GM19395 (cell line): ENCODE data around the gene AZU1.
"Not testable (repeated sequence)": the region's sequence is repeated elsewhere in the genome, so short reads cannot be mapped to it uniquely, and the experiment has no call there.

Experiments used
- ATAC-seq: cut with Tn5 transposase; IDR thresholded peaks from one replicate; pipeline ENCODE4 v1.9.1; 2021; ENCODE audit warnings: mild to moderate bottlenecking, moderate library complexity; ENCODE audit not compliant: unreplicated experiment

The AZU1 gene

GRCh38 chr19:807627-808422, 19.8 kb upstream of the AZU1 start:
- ATAC-seq, result no peak

DNA sequence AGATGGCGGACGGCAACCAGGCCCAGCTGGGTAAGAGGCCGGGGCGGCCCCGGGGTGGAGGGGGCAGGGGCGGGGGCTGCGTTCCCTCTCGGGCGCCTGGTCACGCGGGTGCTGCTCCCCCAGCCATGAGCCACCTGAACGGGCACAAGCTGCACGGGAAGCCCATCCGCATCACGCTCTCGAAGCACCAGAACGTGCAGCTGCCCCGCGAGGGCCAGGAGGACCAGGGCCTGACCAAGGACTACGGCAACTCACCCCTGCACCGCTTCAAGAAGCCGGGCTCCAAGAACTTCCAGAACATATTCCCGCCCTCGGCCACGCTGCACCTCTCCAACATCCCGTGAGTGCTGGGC, 19.2 kb upstream of the AZU1 start:
- ATAC-seq, result no peak

DNA sequence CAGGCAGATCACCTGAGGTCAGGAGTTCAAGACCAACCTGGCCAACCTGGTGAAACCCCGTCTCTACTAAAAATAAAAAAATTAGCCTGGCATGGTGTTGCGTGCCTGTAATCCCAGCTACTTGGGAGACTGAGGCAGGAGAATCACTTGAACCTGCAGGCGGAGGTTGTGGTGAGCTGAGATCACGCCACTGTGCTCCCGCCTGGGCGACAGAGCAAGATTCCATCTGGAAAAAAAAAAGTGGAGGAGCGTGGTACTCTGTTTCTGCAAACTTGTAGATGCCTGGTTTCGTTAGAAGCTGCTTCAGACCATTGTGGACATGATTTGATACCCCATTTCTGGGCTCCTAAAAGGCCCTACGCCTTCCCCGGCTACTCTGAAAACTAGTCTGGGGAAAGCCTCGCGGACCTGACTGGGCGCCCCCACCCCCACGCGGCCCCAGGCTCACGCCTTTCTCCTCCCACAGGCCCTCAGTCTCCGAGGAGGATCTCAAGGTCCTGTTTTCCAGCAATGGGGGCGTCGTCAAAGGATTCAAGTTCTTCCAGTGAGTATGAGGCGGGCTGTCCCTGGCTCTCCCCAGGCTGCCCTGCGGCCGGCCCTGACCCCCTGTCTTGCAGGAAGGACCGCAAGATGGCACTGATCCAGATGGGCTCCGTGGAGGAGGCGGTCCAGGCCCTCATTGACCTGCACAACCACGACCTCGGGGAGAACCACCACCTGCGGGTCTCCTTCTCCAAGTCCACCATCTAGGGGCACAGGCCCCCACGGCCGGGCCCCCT, 17.4 kb upstream of the AZU1 start:
- no peak for ATAC-seq

GRCh38 chr19:810883-811489, 16.7 kb upstream of the AZU1 start:
- ATAC-seq, result no peak

DNA sequence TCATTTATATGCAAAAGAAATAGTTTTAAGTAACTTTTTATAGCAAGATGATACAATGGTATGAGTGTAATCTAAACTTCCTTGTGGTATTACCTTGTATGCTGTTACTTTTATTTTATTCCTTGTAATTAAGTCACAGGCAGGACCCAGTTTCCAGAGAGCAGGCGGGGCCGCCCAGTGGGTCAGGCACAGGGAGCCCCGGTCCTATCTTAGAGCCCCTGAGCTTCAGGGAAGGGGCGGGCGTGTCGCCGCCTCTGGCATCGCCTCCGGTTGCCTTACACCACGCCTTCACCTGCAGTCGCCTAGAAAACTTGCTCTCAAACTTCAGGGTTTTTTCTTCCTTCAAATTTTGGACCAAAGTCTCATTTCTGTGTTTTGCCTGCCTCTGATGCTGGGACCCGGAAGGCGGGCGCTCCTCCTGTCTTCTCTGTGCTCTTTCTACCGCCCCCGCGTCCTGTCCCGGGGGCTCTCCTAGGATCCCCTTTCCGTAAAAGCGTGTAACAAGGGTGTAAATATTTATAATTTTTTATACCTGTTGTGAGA, 16.1 kb upstream of the AZU1 start:
- ATAC-seq, result no peak

GRCh38 chr19:812049-812746, 15.4 kb upstream of the AZU1 start:
- no peak for ATAC-seq

DNA sequence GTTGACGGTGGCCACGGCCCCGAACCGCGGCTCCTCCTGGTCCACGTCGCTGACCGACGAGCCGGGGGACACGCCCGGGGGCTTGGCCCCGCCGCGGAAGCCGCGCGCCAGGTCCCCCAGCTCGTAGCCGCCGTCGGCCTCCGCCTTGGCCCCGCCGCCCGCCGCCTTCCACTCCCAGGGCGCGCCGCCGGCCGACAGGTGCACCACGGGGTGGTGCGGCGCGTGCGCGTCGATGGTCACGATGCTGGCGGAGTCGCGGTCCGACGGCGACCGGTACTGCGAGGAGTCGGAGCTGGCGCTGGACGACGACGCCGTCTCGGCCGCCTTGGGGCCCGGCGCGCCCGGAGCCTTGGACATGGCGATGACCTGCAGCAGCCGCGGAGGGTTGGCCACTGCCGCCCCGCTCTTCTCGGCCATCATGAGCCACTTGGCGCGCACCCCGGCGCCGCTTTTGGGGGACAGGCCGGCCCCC, 14.9 kb upstream of the AZU1 start:
- ATAC-seq, result no peak

DNA sequence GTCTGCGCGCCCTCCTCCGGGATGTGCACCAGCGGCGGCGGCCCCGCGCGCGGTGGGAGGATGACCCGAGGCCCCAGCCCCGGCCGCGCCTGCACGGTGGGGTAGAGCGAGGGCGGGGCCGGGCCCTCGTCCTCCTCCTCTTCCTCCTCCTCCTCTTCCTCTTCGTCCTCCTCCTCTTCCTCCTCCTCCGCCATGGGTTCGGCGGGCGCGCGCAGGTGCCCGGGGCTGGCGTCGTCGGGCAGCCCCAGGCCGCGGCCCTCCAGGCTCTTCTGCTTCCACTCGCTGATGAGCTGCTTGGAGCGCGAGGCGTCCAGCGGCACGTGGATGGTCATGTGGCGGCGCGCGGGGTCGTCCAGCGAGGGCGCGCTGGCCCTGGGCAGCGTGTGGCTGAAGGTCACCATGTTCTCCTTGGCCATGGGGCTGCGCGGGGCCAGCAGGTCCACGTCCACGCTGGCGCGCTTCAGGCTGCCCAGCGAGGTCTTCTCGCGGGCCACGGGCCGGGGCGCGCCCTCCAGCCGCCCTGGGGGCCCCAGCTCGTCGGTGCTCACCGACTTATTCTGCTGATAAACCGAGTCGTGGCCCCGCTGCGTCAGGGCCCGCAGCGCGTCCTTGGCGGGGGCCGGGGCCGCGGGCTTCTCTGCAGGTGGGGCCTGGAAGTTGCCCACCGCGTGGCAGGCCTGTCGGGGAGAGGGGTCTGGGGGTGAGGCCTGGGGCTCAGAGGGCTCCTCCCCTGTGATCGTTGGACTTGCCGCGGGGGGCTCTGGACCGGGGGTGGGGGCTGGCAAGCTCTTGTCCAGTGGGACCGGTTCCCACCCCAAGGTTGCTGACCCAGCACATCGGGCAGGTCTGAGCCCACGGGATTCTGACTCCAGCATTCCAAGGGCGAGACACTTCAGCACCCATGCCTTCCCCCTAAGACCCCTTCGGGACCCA, 14.2 kb upstream of the AZU1 start:
- no peak for ATAC-seq

- no peak for ATAC-seq
Observed at GRCh38 chr19:814152-815078, 13.2 kb upstream of the AZU1 start.

DNA sequence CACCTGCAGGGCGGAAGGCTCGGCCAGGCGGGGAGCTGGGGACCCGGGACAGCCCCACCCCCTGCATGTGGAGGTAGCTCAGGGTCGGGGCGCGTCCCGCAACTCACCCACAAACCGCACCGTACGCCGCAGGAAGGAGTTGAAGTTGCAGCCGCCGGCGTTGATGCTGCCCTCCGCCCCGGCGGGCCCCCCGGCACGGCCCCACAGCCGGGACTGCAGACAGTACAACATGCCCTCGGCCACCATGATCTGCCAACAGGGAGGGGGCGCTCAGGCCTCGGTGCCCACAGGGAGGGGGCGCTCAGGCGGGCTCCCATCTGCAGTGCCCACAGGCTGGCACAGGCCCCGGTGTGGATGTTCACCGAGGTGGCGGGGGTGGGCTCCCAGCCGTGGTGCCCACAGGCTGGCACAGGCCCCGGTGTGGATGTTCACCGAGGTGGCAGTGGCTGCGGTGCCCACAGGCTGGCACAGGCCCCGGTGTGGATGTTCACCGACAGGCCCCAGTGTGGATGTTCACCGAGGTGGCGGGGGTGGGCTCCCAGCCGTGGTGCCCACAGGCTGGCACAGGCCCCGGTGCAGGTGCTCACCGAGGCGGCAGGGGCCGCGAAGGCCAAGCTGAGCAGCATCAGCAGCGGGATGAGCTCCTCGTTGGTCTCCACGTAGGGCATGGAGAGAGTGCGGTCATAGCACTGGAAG, 12.4 kb upstream of the AZU1 start:
- ATAC-seq, result no peak

- ATAC-seq, result no peak
Observed at GRCh38 chr19:815775-816499, 11.7 kb upstream of the AZU1 start.

GRCh38 chr19:816500-816857, 11.2 kb upstream of the AZU1 start:
- no peak for ATAC-seq

DNA sequence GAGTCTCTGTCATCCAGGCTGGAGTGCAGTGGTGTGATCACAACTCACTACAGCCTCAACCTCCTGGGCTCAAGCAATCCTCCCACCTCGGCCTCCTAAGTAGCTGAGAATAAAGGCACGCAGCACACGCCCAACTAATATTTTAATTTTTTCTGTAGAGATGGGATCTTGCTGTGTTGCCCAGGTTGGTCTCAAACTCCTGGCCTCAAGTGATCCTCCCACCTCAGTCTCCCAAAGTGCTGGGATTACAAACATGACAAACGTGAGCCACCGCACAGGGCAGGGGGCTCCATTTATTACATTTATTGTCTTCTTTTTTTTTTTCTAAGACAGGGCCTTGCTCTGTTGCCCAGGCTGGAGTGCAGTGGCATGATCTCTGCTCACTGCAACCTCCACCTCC, 7.4 kb upstream of the AZU1 start:
- not testable (repeated sequence) for ATAC-seq

DNA sequence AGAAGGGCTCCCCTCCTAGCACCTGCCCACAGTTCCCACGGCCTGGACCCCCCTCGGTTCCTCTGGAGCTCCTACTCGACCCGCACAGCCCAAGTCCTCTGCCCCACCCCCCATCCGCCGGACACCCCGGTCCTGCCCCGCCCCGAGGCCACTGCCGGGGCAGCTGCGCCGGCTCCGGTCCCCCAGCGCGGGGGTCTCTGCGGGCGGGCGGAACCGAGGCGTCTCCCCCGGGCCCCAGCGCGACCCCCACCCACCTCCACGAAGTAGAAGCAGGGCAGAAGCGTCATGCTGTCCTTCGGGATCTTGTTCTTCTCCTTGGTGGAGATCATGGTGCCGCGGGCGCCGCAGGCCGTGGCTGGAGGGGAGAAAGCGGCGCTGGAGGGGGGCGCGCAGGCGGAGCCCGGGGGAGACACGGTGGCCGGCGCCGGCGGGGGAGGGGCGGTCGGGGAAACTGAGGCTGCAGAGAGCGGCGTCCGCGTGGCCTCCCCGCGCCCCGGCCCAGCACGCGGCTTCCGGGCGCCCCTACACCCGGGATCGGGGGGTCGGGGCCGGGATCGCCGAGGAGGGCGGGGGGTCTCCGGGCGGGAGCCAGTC, 6.3 kb upstream of the AZU1 start:
- ATAC-seq, result no peak

DNA sequence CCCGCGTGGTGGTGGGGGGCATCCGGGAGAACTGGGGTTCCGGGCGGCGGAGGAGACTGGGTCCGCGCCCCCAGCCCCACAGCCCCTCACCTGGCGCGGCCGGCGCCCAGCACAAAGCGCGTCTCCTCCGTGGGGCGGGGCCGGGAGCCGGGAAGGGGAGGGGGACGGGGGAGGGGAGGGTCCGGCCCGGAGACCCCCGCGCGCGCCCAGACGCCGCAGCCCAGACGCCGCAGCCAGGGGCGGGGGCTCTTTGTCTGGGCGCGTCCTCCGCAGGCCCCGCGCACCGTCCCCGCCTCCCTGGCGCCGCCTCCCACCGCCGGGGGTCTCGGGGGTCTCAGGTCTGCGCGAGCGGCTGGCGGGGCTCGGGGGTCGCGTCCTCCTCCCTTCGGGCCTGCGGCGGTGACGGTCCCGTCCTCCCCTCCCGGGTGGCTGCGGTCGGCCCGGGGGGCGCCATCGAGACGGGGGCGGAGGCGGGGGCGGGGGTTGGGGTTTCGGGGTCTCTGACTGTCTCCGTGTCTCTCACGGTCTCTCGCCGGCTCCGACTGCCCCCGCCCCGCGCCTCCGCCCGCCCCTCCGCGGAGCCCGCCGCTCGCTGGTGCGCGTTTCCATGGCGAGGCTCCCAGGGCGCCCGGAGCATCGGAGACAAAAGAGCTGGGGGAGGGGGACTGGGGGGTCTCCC, 5.7 kb upstream of the AZU1 start, which contains the start of gene PLPPR3:
PLPPR3 (minus strand) TSS at position 131 of the 679 bp plus-strand sequence. CDS start 396 bp downstream, outside the sequence.
- ATAC-seq, result no peak

- ATAC-seq, result no peak
Observed at GRCh38 chr19:823565-824121, 4.0 kb upstream of the AZU1 start.
